SK-N-SH treated with all-trans-retinoic acid at 6 μM for 48 hours (cell line): ENCODE data around the gene ZBTB7C.

Experiments
- ATAC-seq: fragments of 200-7000 bp; cut with Tn5 transposase; 3 replicates; pipeline ENCODE4 v1.9.1; 2020; ENCODE audit warnings: mild to moderate bottlenecking, moderate library complexity
- ARNTL ChIP-seq: fragments of 450-650 bp; formaldehyde crosslinking; IDR thresholded peaks from 2 replicates; pipeline ENCODE4 v1.5.0; 2020; ENCODE audit warnings: low read depth, mild to moderate bottlenecking, moderate library complexity, borderline replicate concordance
- CREB5 ChIP-seq: fragments of 250-450 bp; sonication (Bioruptor Pico); IDR thresholded peaks from 2 replicates; pipeline ENCODE4 v1.5.1; 2020; ENCODE audit warnings: low read depth, mild to moderate bottlenecking, moderate library complexity
- CSDC2 ChIP-seq: fragments of 250-450 bp; sonication (Bioruptor Pico); IDR thresholded peaks from 2 replicates; pipeline ENCODE4 v1.5.0; 2020; ENCODE audit warnings: mild to moderate bottlenecking, moderate library complexity
- GLIS3 ChIP-seq: fragments of 250-450 bp; sonication (Bioruptor Pico); IDR thresholded peaks from 2 replicates; pipeline ENCODE4 v1.5.0; 2020; ENCODE audit warnings: mild to moderate bottlenecking, moderate library complexity
- ISL1 ChIP-seq: fragments of 250-450 bp; sonication (Bioruptor Pico); IDR thresholded peaks from 2 replicates; pipeline ENCODE4 v2.1.2; 2022; ENCODE audit warnings: mild to moderate bottlenecking, moderate library complexity
- OSR1 ChIP-seq: fragments of 250-450 bp; sonication (Bioruptor Pico); IDR thresholded peaks from 2 replicates; pipeline ENCODE4 v1.8.0; 2022; ENCODE audit warnings: moderate library complexity, mild to moderate bottlenecking, inconsistent platforms
- PATZ1 ChIP-seq: fragments of 250-450 bp; sonication (Bioruptor Pico); IDR thresholded peaks from 2 replicates; pipeline ENCODE4 v1.8.0; 2020; ENCODE audit warnings: mild to moderate bottlenecking, moderate library complexity, borderline replicate concordance
- PPARA ChIP-seq: fragments of 250-450 bp; sonication (Bioruptor Pico); IDR thresholded peaks from 2 replicates; pipeline ENCODE4 v1.5.0; 2020; ENCODE audit warnings: mild to moderate bottlenecking, borderline replicate concordance
- RARB ChIP-seq: fragments of 250-450 bp; sonication (Bioruptor Pico); IDR thresholded peaks from 2 replicates; pipeline ENCODE4 v1.8.0; 2021; ENCODE audit warnings: mild to moderate bottlenecking, moderate library complexity
- SNAI2 ChIP-seq: fragments of 250-450 bp; sonication (Bioruptor Pico); IDR thresholded peaks from 2 replicates; pipeline ENCODE4 v1.5.0; 2020; ENCODE audit warnings: mild to moderate bottlenecking, moderate library complexity
- TCF4 ChIP-seq: fragments of 250-450 bp; sonication (Bioruptor Pico); IDR thresholded peaks from 2 replicates; pipeline ENCODE4 v1.8.0; 2021; ENCODE audit warnings: mild to moderate bottlenecking, moderate library complexity, borderline replicate concordance
- TOX ChIP-seq: fragments of 250-450 bp; sonication (Bioruptor Pico); IDR thresholded peaks from 2 replicates; pipeline ENCODE4 v1.8.0; 2021; ENCODE audit warnings: mild to moderate bottlenecking, moderate library complexity, borderline replicate concordance
- TSHZ2 ChIP-seq: fragments of 250-450 bp; sonication (Bioruptor Pico); IDR thresholded peaks from 2 replicates; pipeline ENCODE4 v1.5.0; 2020; ENCODE audit warnings: mild to moderate bottlenecking, moderate library complexity
- ZFP3 ChIP-seq: fragments of 250-450 bp; sonication (Bioruptor Pico); IDR thresholded peaks from 2 replicates; pipeline ENCODE4 v1.5.0; 2020; ENCODE audit warnings: mild to moderate bottlenecking, moderate library complexity
- ZFP30 ChIP-seq: fragments of 450-650 bp; formaldehyde crosslinking; IDR thresholded peaks from 2 replicates; pipeline ENCODE4 v1.5.0; 2022; ENCODE audit warnings: mild to moderate bottlenecking, moderate library complexity
- ZNF70 ChIP-seq: fragments of 450-650 bp; formaldehyde crosslinking; IDR thresholded peaks from 2 replicates; pipeline ENCODE4 v1.5.0; 2020; ENCODE audit warnings: mild to moderate bottlenecking, moderate library complexity
- ZNF8 ChIP-seq: fragments of 450-650 bp; formaldehyde crosslinking; IDR thresholded peaks from 2 replicates; pipeline ENCODE4 v1.5.0; 2020; ENCODE audit warnings: mild to moderate bottlenecking, moderate library complexity
- TF ChIP-seq, protein P1 (sequence below): fragments of 250-450 bp; sonication (Bioruptor Pico); IDR thresholded peaks from 2 replicates; pipeline ENCODE4 v1.5.1; 2021; ENCODE audit warnings: mild to moderate bottlenecking, moderate library complexity
- TF ChIP-seq, protein P2 (sequence below): fragments of 250-450 bp; sonication (Bioruptor Pico); IDR thresholded peaks from 2 replicates; pipeline ENCODE4 v1.8.0; 2021; ENCODE audit warnings: low read depth, mild to moderate bottlenecking, moderate library complexity, borderline replicate concordance

ZBTB7C gene

GRCh38 chr18:48003426-48004349 is 405.5 kb downstream of the ZBTB7C start:
- ATAC-seq = no peak
- TF ChIP-seq, protein P1, sequence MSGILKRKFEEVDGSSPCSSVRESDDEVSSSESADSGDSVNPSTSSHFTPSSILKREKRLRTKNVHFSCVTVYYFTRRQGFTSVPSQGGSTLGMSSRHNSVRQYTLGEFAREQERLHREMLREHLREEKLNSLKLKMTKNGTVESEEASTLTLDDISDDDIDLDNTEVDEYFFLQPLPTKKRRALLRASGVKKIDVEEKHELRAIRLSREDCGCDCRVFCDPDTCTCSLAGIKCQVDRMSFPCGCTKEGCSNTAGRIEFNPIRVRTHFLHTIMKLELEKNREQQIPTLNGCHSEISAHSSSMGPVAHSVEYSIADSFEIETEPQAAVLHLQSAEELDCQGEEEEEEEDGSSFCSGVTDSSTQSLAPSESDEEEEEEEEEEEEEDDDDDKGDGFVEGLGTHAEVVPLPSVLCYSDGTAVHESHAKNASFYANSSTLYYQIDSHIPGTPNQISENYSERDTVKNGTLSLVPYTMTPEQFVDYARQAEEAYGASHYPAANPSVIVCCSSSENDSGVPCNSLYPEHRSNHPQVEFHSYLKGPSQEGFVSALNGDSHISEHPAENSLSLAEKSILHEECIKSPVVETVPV (CRISPR knock-in tag) = no peak
- TF ChIP-seq GLIS3 (no peak), PPARA (CRISPR knock-in tag) (no peak), RARB (no peak), TOX (CRISPR knock-in tag) (no peak), TCF4 (CRISPR knock-in tag) (no peak), OSR1 (CRISPR knock-in tag) (no peak), ZFP30 (CRISPR knock-in tag) (no peak), CREB5 (CRISPR knock-in tag) (no peak), ISL1 (no peak), ZNF8 (CRISPR knock-in tag) (no peak), TSHZ2 (CRISPR knock-in tag) (no peak), ARNTL (no peak)
- TF ChIP-seq, protein P2, sequence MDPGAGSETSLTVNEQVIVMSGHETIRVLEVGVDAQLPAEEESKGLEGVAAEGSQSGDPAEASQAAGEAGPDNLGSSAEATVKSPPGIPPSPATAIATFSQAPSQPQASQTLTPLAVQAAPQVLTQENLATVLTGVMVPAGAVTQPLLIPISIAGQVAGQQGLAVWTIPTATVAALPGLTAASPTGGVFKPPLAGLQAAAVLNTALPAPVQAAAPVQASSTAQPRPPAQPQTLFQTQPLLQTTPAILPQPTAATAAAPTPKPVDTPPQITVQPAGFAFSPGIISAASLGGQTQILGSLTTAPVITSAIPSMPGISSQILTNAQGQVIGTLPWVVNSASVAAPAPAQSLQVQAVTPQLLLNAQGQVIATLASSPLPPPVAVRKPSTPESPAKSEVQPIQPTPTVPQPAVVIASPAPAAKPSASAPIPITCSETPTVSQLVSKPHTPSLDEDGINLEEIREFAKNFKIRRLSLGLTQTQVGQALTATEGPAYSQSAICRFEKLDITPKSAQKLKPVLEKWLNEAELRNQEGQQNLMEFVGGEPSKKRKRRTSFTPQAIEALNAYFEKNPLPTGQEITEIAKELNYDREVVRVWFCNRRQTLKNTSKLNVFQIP (CRISPR knock-in tag) = no peak
- TF ChIP-seq, all 23 proteins: peak for 0

GRCh38 chr18:48002933-48003365 is 406.2 kb downstream of the ZBTB7C start:
- TF ChIP-seq, protein P2 (CRISPR knock-in tag) = no peak
- TF ChIP-seq ZFP30 (CRISPR knock-in tag) = no peak
- peak; percentile 70; the same call in 1 of the 2 replicates for TF ChIP-seq SNAI2 (CRISPR knock-in tag)
- no peak; the same call in 1 of the 2 replicates for TF ChIP-seq CSDC2 (CRISPR knock-in tag)
- peak; percentile 70; the same call in 1 of the 2 replicates for TF ChIP-seq PATZ1
- TF ChIP-seq OSR1 (CRISPR knock-in tag) = no peak
- TF ChIP-seq ZNF70 (CRISPR knock-in tag) = no peak
- TF ChIP-seq CREB5 (CRISPR knock-in tag) = peak; percentile 89
- TF ChIP-seq ZFP3 (CRISPR knock-in tag) = peak; percentile 76
- TF ChIP-seq ISL1 = peak; percentile 40
- ATAC-seq = peak; percentile 90
